HG03469 (cell line): ENCODE results near the gene PXN.
"Not testable (repeated sequence)": the region's sequence is repeated elsewhere in the genome, so short reads cannot be mapped to it uniquely, and the experiment has no call there.

Experiments used
- ATAC-seq: cut with Tn5 transposase; IDR thresholded peaks from one replicate; pipeline ENCODE4 v1.9.1; 2021; ENCODE audit warnings: mild to moderate bottlenecking, moderate library complexity, moderate number of reproducible peaks; ENCODE audit not compliant: unreplicated experiment

The PXN gene

GRCh38 chr12:120262852-120263747 lies 2.4 kb downstream of the PXN start:
- no peak for ATAC-seq

- ATAC-seq: no peak
These were observed 3.3 kb downstream of the PXN start for GRCh38 chr12:120261951-120262851.

- no peak for ATAC-seq
These were observed 4.9 kb downstream of the PXN start for GRCh38 chr12:120260607-120261006.

- no peak for ATAC-seq
These were observed 5.9 kb downstream of the PXN start for GRCh38 chr12:120259418-120260202.

GRCh38 chr12:120258323-120258896 lies 7.1 kb downstream of the PXN start:
- no peak for ATAC-seq

GRCh38 chr12:120257041-120257821 lies 8.3 kb downstream of the PXN start:
- no peak for ATAC-seq

GRCh38 chr12:120254809-120255208 lies 10.7 kb downstream of the PXN start:
- ATAC-seq: no peak

GRCh38 chr12:120253313-120253712 lies 12.2 kb downstream of the PXN start:
- not testable (repeated sequence) for ATAC-seq

GRCh38 chr12:120252071-120252906 lies 13.2 kb downstream of the PXN start:
- no peak for ATAC-seq

- ATAC-seq: not testable (repeated sequence)
These were observed 14.0 kb downstream of the PXN start for GRCh38 chr12:120251364-120252070.

- ATAC-seq: no peak
These were observed 15.4 kb downstream of the PXN start for GRCh38 chr12:120249875-120250795.

- ATAC-seq: no peak
These were observed 16.2 kb downstream of the PXN start for GRCh38 chr12:120249266-120249874.

- ATAC-seq: no peak
These were observed 17.9 kb downstream of the PXN start for GRCh38 chr12:120247621-120248030.

GRCh38 chr12:120247183-120247582 lies 18.3 kb downstream of the PXN start:
- no peak for ATAC-seq

GRCh38 chr12:120246705-120247104 lies 18.8 kb downstream of the PXN start:
- ATAC-seq: not testable (repeated sequence)

- no peak for ATAC-seq
These were observed 22.4 kb downstream of the PXN start for GRCh38 chr12:120242971-120243699.
